Neural progenitor cell (in vitro differentiated cells): ENCODE data around the gene JAZF1. TPM values are rescaled to one million over a fixed set of nuclear protein-coding genes. Genes with fewer than 3 reads are reported as not detected.

Experiments used
- DNase-seq: peaks from one replicate; pipeline ENCODE4 v3.0.0-alpha.2; 2016; ENCODE audit warnings: low spot score
- H2AFZ ChIP-seq: fragments of 200-600 bp; sonication (generic); replicated peaks from 2 replicates; pipeline ENCODE4 v1.6.1; 2016; ENCODE audit warnings: antibody characterized with exemption
- H3F3A ChIP-seq: fragments of 200-600 bp; sonication (generic); 2 replicates; pipeline ENCODE4 v1.6.1; 2016; ENCODE audit warnings: antibody characterized with exemption, low read depth
- H3K27ac ChIP-seq: fragments of 200-600 bp; sonication (generic); 2 replicates; pipeline ENCODE4 v1.5.1; 2016; ENCODE audit warnings: mild to moderate bottlenecking
- H3K27me3 ChIP-seq: fragments of 200-600 bp; sonication (generic); 2 replicates; pipeline ENCODE4 v1.6.1; 2016; ENCODE audit warnings: mild to moderate bottlenecking, moderate library complexity
- H3K36me3 ChIP-seq: fragments of 200-600 bp; sonication (generic); 2 replicates; pipeline ENCODE4 v1.5.1; 2016
- H3K4me1 ChIP-seq: fragments of 200-600 bp; sonication (generic); 2 replicates; pipeline ENCODE4 v1.6.1; 2016; ENCODE audit warnings: mixed run types
- H3K4me2 ChIP-seq: fragments of 200-600 bp; sonication (generic); 2 replicates; pipeline ENCODE4 v1.6.1; 2016
- H3K4me3 ChIP-seq: fragments of 200-600 bp; sonication (generic); 2 replicates; pipeline ENCODE4 v1.5.1; 2016
- H3K79me2 ChIP-seq: fragments of 200-600 bp; sonication (generic); 2 replicates; pipeline ENCODE4 v1.6.1; 2016; ENCODE audit warnings: low read depth
- H3K9ac ChIP-seq: fragments of 200-600 bp; sonication (generic); 2 replicates; pipeline ENCODE4 v1.6.1; 2016
- H3K9me3 ChIP-seq: fragments of 200-600 bp; sonication (generic); 2 replicates; pipeline ENCODE4 v1.5.1; 2016; ENCODE audit warnings: low read depth
- H4K20me1 ChIP-seq: fragments of 200-600 bp; sonication (generic); 2 replicates; pipeline ENCODE4 v1.6.1; 2016; ENCODE audit warnings: low read depth
- H3K27ac Mint-ChIP-seq: 3 replicates; pipeline ENCODE4 v1.8.0; 2021; ENCODE audit warnings: mixed read lengths
- H3K27me3 Mint-ChIP-seq: 2 replicates; pipeline ENCODE4 v1.8.0; 2022; ENCODE audit warnings: low read depth, mild to moderate bottlenecking, inconsistent platforms, moderate library complexity, mixed read lengths; ENCODE audit not compliant: insufficient read depth
- H3K36me3 Mint-ChIP-seq: 3 replicates; pipeline ENCODE4 v1.8.0; 2021; ENCODE audit warnings: mixed read lengths
- H3K4me1 Mint-ChIP-seq: 3 replicates; pipeline ENCODE4 v1.8.0; 2021; ENCODE audit warnings: mixed read lengths
- H3K4me3 Mint-ChIP-seq: 3 replicates; pipeline ENCODE4 v1.8.0; 2021; ENCODE audit warnings: mild to moderate bottlenecking, moderate library complexity, mixed read lengths
- H3K9me3 Mint-ChIP-seq: 3 replicates; pipeline ENCODE4 v1.8.0; 2020; ENCODE audit warnings: mixed read lengths
- CTCF ChIP-seq: fragments of 200-600 bp; sonication (generic); IDR thresholded peaks from 2 replicates; pipeline ENCODE4 v1.5.1; 2017; ENCODE audit warnings: antibody characterized with exemption, mild to moderate bottlenecking
- EZH2 ChIP-seq: fragments of 200-600 bp; sonication (generic); IDR thresholded peaks from 2 replicates; pipeline ENCODE4 v1.6.1; 2017; ENCODE audit warnings: antibody characterized with exemption, mild to moderate bottlenecking, moderate library complexity
- EZH2phosphoT487 ChIP-seq: fragments of 200-600 bp; sonication (generic); IDR thresholded peaks from 2 replicates; pipeline ENCODE4 v1.6.1; 2017; ENCODE audit warnings: antibody characterized with exemption
- total RNA-seq: library from RNA; depleted of rRNA; stranded (reverse); fragments of >200 nt; gene quantifications from 2 replicates; pipeline ENCODE4 v1.2.3, GENCODE V29; 2015; ENCODE audit warnings: low replicate concordance

Gene JAZF1
- total RNA-seq, 1 donor from 2014 or later: 3.1 TPM

GRCh38 chr7:28008171-28008570 lies 172.4 kb downstream of the JAZF1 start:
- TF ChIP-seq CTCF (no peak), EZH2phosphoT487 (no peak), EZH2 (no peak)
- Histone ChIP-seq H3K4me3 (no peak overlapping the region), H2AFZ (no peak overlapping the region), H3K4me2 (no peak overlapping the region), H3K9me3 (no peaks in the 10 kb centered on the region), H3K27me3 (no peaks in the 10 kb centered on the region), H3K9ac (no peak overlapping the region), H3K4me1 (no peaks in the 10 kb centered on the region), H3F3A (no peaks in the 10 kb centered on the region), H3K79me2 (no peaks in the 10 kb centered on the region), H4K20me1 (no peaks in the 10 kb centered on the region), H3K36me3 (no peaks in the 10 kb centered on the region), H3K27ac (no peak overlapping the region)
- DNase-seq: no peak
- Mint-ChIP-seq H3K27me3 (peaks cover 2% of the 10 kb centered on the region), H3K36me3 (no peaks in the 10 kb centered on the region), H3K9me3 (no peaks in the 10 kb centered on the region), H3K4me1 (peaks cover 7% of the 10 kb centered on the region), H3K27ac (no peak overlapping the region), H3K4me3 (no peak overlapping the region)

- no peaks in the 10 kb centered on the region for H3K27me3 ChIP-seq
- no peaks in the 10 kb centered on the region for H3K9me3 ChIP-seq
- DNase-seq: no peak
- no peak overlapping the region for H2AFZ ChIP-seq
- Mint-ChIP-seq H3K36me3 (no peaks in the 10 kb centered on the region), H3K27ac (no peak overlapping the region), H3K9me3 (no peaks in the 10 kb centered on the region), H3K4me3 (no peak overlapping the region), H3K4me1 (peaks cover 7% of the 10 kb centered on the region), H3K27me3 (peaks cover 2% of the 10 kb centered on the region)
- H3K36me3 ChIP-seq: no peaks in the 10 kb centered on the region
- H3K79me2 ChIP-seq: no peaks in the 10 kb centered on the region
- no peaks in the 10 kb centered on the region for H3K4me1 ChIP-seq
- no peaks in the 10 kb centered on the region for H3F3A ChIP-seq
- no peak overlapping the region for H3K27ac ChIP-seq
- H3K4me3 ChIP-seq: no peak overlapping the region
- TF ChIP-seq EZH2phosphoT487 (no peak), EZH2 (no peak), CTCF (no peak)
- H3K9ac ChIP-seq: no peak overlapping the region
- no peak overlapping the region for H3K4me2 ChIP-seq
- no peaks in the 10 kb centered on the region for H4K20me1 ChIP-seq
These were observed 174.1 kb downstream of the JAZF1 start for GRCh38 chr7:28006491-28006890.

- peaks cover 2% of the 10 kb centered on the region for H3K27me3 Mint-ChIP-seq
- no peak overlapping the region for H3K9ac ChIP-seq
- H3K4me2 ChIP-seq: no peak overlapping the region
These were observed 174.8 kb downstream of the JAZF1 start for GRCh38 chr7:28005847-28006231.

More at GRCh38 chr7:28005847-28006231, 174.8 kb downstream of the JAZF1 start:
- H3K9me3 Mint-ChIP-seq: no peaks in the 10 kb centered on the region
- no peaks in the 10 kb centered on the region for H3K36me3 ChIP-seq
- no peaks in the 10 kb centered on the region for H3K79me2 ChIP-seq
- no peaks in the 10 kb centered on the region for H3K27me3 ChIP-seq
- no peaks in the 10 kb centered on the region for H3K4me1 ChIP-seq
- no peaks in the 10 kb centered on the region for H3K9me3 ChIP-seq
- H3K27ac ChIP-seq: no peak overlapping the region
- no peak overlapping the region for H3K4me3 ChIP-seq
- no peak overlapping the region for H3K27ac Mint-ChIP-seq
- no peak overlapping the region for H3K4me3 Mint-ChIP-seq
- H4K20me1 ChIP-seq: no peaks in the 10 kb centered on the region
- no peak overlapping the region for H2AFZ ChIP-seq
- TF ChIP-seq EZH2phosphoT487 (no peak), EZH2 (no peak), CTCF (no peak)
- no peaks in the 10 kb centered on the region for H3K36me3 Mint-ChIP-seq
- no peaks in the 10 kb centered on the region for H3F3A ChIP-seq
- DNase-seq: no peak
- peaks cover 7% of the 10 kb centered on the region for H3K4me1 Mint-ChIP-seq
